Left renal pelvis (tissue), 4 donors: Measurements from ENCODE around the gene IDH2. TPM values are rescaled to one million over a fixed set of nuclear protein-coding genes. Genes with fewer than 3 reads are reported as not detected.
"Not testable (repeated sequence)": the region's sequence is repeated elsewhere in the genome, so short reads cannot be mapped to it uniquely, and the experiment has no call there.

Experiments used
- DNase-seq, 4 donors: peaks; one replicate each; pipeline ENCODE4 v3.0.0-alpha.2; 2013; ENCODE audit warnings: low read depth in 4 of 4, low spot score in 3 of 4
- polyA plus RNA-seq, 4 donors: library from polyadenylated mRNA; unstranded; fragments of 120-200 nt; gene quantifications; one replicate each; pipeline ENCODE4 v1.2.1, GENCODE V29; 2013; ENCODE audit not compliant: insufficient read length in 4 of 4

IDH2 gene
- polyA plus RNA-seq, 4 donors, result 81.7 to 201 (median 190) TPM

DNA sequence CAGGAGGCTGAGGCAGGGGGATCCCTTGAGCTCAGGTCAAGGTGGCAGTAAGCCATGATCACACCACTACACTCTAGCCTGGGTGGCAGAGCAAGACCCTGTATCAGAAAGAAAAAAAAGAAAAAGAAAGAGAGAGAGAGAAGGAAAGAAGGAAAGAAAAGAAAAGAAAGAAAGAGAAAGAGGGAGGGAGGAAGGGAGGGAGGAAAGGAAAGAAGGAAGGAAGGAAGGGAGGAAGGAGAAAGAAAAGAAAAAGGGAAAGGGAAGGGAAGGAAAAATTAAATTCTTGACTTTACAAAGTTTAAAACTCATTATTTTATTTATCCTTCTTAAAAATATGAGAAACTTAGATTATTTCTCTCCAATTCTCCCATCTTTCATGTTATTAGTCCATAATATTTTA lies 17.1 kb upstream of the IDH2 start:
- no peak for DNase-seq

DNA sequence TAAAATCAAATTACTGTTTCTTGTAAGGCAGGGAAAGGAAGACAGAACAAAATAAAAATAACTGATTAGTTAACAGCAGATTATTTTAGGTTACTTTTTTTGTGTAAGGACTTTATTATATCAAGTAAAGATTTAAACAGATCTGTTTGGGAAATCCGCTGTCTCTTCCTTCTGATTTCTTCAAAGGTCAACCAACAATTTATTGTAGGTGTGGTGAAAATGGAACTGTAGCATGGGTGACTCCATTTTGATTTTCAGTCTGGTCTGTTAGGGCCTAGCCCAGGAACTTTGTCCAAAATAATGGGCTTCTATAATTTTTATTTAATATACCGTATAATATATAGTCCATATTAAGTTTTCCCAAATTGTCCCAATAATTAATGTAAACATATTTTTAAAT lies 13.5 kb upstream of the IDH2 start:
- DNase-seq, result no peak

DNA sequence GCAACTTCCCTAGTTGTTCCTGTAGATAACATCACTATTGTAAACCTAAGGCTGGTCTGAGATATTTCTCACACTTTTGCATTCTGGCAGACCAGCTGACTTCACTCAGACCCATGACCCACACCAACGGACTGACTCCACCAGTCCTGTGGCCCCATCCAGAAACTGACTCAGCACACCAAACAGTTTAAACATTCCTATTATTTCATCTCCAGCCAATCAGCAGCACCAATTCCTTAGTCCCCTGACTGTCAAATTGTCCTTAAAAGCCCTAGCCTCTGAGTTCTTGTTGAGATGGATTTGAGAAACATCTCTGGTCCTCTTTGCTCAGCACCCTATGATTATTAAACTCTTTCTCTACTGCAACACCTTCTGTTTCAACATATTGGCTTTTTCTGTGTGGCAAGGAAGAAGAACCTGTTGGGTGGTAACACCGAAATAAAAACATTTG lies 12.2 kb upstream of the IDH2 start:
- no peak for DNase-seq

DNA sequence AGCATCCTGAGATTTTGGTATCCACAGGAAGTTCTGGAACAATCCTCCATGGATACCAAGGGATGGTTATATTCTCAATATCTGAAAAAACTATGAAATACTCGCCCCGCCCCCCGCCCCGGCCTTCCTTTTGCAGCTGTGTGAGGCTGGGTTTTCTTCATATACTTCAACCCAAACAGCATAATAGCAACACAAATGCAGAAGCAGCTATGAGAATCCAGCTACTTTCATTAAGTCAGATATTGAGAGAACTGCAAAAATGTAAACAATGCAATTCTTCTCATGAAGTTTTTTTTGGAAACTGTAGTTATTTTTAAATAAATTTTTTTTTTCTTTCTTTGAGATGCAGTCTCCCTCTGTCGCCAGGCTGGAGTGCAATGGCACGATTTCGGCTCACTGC lies 10.9 kb upstream of the IDH2 start:
- no peak for DNase-seq

DNA sequence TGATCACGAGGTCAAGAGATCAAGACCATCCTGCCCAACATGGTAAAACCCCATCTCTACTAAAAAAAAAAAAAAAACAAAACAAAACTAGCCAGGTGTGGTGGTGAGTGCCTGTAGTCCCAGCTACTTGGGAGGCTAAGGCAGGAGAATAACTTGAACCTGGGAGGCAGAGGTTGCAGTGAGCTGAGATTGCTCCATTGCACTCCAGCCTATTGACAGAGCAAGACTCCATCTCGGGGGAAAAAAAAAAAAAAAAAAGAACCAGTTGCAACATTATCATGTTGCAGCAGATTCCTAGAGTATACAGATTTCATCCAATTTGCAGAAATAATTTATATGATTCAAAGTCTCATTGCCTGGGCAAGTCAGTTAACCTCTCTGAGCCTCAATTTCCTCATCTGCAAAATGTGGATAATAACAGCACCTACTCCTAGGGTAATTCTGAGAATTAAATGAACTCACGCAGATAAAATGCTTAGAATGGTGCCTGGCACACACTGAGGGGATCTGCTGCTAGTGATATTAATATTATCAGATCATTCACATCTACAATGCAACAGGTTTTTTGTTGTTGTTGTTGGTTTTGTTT lies 7.0 kb upstream of the IDH2 start:
- DNase-seq, result not testable (repeated sequence)

DNA sequence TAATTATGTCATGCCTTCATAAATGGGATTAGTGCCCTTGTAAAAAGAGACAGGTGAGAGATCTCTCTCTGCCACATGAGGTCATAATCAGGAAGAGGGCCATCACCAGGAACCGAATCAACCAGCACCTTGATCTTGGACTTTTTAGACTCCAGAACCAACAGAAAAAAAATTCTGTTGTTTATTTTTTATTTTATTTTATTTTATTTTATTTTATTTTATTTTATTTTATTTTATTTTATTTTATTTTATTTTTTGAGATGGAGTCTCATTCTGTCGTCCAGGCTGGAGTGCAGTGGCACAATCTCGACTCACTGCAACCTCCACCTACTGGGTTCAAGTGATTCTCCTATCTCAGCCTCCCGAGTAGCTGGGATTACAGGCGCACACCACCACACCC lies 5.8 kb upstream of the IDH2 start:
- not testable (repeated sequence) for DNase-seq

DNA sequence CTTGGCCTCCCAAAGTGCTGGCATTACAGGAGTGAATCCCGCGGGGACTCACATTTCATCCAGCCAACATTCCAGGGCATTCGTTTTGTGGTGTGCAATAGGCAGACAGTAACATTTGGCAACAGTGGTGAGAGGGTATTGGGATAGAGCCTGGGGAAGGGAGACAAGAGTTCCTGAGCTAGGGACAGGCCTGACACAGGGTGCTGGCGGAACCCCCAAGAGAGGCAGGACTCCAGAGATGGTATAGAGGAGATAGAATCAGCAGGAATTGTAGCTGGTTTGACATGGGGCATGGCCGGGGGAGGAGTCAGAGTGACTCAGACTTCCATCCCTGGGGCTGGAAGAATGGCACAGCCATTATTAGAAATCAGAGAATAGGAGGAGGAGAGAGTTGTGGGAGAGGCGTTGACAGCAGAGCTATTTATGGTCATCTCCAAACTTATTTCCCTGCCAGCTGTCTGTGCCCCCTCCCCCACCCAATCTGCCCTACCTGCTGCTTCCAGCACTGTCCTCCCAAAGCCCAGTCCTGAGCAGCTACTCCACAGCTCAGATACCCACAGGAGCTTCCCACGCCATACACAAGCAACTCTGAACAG lies 4.4 kb upstream of the IDH2 start:
- no peak for DNase-seq

DNA sequence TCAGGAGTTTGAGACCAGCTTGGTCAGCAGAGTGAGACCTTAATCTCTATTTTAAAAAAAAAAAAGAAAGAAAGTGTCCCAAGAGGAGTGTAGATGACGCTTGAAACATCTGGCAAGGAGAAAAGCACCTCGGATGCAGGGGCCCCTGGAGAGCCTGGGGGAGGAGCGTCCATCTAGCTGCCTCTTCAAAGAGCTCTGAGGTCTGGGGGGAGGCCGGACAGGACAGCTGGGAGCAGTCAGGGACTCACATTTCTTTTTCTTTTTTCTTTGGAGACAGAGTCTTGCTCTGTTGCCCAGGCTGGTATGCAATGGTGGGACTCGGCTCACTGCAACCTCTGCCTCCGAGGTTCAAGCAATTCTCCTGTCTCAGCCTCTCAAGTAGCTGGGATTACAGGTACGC lies 3.3 kb upstream of the IDH2 start:
- no peak for DNase-seq

DNA sequence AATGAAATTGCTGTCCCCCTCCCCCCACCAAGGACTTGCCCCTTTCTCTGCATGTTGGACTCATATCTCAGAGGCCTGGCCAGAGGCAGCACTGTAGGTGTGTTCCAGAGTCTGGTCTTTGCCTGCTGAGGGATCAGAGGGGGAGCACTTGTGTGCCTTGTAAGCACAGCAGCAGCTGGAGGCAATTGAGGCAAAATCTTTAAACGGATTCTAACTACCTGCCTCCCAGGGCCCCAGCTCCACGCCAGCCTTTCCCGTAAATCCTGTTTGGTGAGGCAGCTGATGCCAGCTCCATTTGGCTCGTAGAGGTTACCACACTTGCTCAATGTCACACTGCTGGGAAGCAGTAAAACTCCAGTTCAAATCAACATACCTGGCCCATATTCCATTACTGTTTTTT lies 2.3 kb upstream of the IDH2 start:
- no peak for DNase-seq

DNA sequence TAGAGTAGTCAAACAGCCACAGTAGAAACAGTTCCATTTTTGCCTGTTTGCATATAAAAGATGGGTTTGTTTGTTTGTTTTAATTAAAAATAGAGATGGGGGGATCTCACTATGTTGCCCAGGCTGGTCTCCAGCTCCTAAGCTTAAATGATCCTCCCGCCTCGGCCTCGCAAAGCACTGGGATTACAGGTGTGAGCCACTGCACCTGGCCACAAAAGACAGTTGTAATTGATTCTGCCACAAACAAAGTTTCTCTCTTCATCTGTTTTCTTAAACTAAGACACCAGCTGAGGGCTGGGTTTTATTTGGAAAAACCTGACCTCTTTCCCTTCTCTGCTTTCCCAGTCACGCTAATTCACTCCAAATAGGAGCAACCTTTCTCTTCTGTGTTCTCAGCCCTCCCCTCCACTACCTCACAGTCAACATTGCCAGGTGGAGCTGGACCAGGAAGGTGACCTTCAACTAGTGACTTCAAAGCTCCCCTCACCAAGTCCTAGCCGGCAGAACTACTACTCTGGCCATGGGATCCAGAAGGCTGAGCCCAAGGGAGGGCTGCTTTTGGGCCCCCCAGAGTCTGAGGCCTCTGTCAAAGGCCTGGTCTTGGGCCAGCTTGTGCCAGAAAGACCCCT lies 1.5 kb upstream of the IDH2 start:
- no peak for DNase-seq

DNA sequence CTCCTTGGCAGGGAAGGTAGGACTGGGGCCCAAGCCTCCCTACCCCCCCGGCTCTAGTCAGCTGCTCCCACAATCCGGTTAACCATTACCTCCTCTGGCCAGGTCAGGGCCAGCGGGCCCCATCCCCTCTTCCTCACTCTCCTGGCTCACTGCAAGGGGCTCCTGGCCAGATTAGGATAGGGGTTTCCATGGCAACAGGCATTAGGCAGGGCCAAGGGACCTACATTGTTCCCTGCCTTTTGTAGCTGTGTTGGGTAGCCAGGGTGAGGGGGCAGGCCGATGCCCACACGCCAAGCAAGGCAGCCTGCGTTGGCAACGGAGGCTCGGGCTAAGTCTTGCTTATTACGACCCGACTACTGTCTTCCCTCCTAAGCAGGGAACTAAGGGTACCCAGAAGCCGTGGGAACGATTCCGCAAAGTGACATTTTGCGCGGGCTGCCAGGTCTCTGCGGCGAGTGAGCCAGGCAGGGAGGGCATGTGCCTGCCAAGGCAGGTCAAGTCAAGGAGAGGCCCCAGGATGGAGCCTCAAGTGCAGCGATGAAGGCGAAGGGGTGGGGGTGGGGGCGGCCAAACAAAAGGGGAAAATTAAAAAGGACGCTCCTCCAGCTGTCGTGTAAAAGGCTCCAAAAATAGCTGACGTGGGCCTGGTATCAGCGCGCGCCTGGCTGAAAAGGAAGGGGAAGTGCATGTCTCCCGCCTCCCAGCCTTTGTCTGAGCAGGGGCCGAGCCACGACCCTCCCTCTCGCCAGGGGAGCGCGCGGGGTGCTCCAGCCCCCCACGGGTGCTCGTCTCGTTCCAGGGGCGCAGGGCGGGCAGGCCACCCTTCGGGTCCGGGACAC lies 919 bp downstream of the IDH2 start:
- no peak for DNase-seq

DNA sequence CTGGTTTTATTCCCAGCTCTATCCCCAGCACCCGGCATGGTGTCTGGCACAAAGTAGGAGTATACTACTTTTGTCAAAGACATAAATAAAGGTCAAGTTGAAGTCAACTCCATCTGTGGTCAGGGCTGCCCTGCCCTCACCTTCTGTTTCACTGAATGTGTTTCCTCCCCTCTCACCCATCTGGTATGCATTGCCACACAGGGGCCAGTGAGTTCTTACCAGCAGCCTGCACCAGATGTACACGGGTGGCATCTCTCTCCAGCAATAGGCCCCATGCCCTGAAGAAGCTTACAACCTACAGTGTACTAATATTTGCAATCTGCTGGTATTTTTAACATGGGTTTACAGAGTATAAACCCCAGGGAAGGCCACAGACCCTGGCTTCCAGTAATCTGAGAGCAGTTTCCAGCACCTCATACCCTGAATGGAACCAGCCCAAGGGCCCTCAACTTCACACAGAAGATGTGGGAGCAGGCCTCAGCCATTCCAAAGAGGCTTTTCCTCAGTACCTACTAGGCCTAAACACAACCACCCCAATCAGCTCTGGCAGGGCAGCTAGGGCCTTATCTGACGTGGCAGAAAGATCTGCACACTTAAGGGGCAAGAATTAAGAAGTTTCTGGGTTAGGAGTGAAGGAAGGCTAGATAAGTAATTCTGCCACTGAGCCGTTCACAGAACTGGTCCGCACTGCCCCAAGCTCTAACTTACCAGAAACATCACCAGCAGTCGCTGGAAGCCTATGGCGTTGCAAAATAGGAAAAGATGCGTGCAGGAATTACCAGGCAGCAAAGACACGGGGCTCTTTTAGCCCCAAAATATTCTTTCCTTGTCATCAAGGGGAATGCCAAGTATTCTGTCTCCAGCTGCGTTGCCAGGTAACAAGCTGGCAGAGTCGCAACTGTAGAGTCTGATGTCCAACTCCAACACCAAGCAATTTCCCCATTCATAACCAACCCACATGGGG lies 2.1 kb downstream of the IDH2 start:
- DNase-seq, result no peak

DNA sequence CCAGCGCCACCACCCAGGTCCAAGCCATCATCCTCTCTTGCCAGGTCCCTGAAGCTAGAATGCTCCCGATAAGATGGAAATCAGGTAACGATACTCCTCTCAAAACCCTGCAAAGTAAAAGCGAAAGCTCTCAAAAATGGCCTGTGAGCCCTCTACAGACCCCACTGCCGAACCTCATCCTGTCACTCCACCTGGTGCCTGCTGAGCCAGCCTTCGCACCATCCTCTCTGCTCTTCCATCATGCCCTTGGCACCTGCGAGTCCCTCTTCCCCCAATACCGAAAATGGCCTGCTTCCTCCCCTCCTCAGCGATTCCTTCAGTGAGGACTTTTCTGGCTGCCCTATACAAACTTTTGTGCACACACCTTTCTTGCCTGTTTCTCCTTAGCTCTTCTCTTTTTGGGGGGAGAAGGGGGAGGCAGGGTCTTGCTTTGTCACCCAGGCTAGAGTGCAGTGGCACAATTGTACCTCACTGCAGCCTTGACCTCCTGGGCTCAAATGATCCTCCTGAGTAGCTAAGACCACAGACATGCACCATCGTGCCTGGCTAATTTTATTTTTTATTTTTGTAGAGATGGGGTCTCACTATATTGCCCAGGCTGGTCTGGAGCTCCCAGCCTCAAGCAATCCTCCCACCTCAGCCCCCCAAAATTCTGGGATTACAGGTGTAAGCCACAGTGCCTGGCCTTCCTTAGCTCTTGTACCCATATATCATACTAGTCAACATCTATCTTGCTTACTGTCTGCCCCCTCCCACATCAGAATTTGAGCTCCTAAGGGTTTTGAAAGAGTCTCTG lies 3.0 kb downstream of the IDH2 start:
- DNase-seq, result no peak

DNA sequence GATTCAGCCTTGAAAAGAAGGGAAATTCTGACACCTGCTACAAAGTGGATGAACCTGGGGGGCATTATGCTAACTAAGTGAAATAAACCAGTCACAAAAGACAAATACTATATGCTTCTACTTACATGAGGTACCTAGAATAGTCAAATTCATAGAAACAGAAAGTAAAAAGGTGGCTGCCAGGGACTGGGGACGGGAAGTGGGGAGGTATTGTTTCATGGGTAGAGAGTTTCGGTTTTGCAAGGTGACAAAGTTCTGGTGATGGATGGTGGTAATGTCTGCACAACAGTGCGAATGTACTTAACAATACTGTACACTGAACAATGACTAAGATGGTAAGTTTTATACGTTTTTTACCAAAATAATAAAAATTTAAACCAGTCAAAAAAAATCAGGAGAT lies 4.8 kb downstream of the IDH2 start:
- no peak for DNase-seq

DNA sequence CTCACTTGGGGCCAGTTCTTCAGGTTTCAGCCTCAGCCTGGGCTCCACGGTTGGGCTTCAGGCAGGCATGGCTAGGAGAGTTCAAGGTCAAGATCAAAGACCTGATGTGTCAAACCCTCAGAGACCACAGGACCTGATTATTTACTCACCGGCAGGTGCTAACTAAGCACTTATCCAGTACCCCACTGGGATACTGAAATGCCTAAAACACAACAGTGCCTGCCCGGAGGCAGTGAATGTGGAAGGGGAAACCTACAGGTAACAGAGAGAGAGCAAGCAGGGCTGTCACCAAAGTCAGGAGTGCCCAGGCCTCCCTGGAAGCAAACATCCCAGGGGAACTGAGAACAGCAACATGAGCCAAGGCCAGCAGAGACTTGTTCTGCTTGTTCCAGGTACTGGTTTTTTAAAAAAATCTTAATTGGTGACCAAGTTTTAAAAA lies 6.7 kb downstream of the IDH2 start:
- no peak for DNase-seq

DNA sequence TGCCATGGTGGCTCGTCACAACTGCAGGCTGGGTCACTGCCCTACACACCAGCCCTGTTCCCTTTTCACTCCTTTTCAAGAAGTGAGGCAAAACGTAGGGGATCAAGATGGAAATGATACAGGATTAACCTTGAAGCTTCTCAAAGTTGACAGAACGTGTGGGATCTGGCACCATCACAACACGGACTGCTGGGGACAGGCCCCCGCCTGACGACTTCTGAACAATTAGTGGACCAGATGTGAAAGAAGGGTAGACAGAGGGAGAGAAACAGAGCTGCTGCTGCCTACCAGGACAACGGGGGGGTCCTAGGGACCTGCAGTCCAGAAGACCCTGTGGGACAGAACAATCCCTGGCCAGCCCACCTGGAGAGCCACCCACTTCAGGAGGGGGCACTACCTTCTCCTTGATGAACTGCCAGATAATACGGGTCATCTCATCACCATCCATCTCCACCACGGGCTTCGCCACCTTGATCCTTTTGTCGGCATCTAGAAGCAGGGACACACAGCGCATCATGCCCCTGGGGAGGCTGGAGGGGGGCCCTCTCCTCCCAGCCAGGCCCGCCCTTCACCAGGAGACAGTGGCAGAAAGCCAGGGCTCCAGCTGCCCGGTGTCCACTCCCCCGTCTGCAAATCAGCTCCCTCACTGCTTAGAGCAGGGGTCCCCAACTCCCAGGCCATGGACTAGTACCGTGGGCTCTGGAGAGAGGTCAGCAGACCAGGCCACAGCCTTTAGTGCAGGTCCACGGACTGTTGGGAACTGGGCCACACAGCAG lies 10.9 kb downstream of the IDH2 start:
- DNase-seq, result no peak

DNA sequence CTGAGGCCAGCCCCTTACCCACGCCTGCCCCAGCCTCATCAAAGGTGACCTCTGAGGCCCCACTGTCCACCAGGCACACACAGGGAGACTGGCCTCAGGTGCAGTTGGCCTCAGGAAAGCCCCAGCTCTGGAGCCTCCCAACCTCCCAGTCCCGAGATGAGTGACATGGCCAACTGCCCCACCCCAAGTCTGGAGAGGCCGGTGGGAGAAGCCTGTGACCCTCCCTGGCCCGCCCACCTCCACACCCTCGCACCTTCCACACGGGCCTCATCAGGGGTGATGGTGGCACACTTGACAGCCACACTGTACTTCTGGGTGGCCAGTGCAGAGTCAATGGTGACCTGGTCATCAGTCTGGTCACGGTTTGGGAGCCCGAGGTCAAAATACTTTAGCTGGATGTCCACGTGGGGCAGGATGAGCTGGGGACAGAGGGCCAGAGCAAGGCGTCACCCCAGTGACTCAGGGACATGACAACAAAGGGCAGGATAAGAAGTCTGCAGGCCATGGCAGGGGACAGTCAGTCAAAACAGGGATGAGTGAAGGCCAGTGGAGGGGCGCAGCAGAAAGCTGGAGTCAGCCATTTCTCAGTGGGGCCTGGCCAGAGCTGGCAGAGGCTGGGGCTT lies 11.9 kb downstream of the IDH2 start:
- DNase-seq, result no peak

DNA sequence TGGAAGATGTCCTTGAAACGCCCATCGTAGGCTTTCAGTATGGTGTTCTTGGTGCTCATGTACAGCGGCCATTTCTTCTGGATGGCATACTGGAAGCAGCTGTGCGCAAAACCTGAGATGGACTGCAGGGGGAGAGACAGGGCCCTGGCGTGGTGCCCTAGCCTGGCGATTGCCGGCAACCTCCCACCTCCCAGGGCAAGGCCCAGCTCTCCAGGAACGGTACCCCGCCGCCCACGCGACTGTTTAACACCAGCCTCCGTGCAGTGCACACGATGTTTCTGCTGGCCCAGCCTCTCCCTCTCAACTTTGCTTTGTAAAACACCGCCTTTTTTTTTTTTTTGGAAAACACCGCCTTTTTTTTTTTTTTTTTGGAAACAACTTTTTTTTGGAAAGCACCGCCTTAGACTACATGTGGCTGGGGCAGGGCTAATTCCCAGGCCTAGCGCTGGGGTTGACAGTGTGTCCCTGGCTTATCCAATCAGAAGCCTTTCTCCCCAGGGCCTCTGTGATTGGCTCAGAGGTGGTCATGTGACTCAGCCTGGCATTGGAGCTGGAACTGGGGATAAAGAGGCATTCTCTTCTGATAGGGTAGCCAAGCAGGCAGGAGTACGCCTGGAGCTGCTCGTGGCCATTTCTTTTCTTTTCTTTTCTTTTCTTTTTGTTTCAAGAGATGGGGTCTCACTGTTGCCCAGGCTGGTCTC lies 14.7 kb downstream of the IDH2 start:
- DNase-seq, result no peak
